Type B pancreatic cell (in vitro differentiated cells): ENCODE results near the gene DNAH10. TPM values are rescaled to one million over a fixed set of nuclear protein-coding genes. Genes with fewer than 3 reads are reported as not detected.

Source experiments
- DNase-seq: peaks from one replicate; pipeline ENCODE4 v3.0.0; 2021; ENCODE audit warnings: mixed read lengths; ENCODE audit not compliant: unreplicated experiment; ENCODE audit errors: extremely low spot score
- H3K27ac Mint-ChIP-seq: 2 replicates; pipeline ENCODE4 v1.8.0; 2021; ENCODE audit warnings: mild to moderate bottlenecking, mixed read lengths
- H3K27me3 Mint-ChIP-seq: 2 replicates; pipeline ENCODE4 v1.8.0; 2021; ENCODE audit warnings: mixed read lengths
- H3K36me3 Mint-ChIP-seq: 2 replicates; pipeline ENCODE4 v1.8.0; 2021; ENCODE audit warnings: mixed read lengths
- H3K4me1 Mint-ChIP-seq: one replicate; pipeline ENCODE4 v1.8.0; 2021; ENCODE audit warnings: mixed read lengths; ENCODE audit not compliant: unreplicated experiment
- H3K4me3 Mint-ChIP-seq: 2 replicates; pipeline ENCODE4 v1.8.0; 2021; ENCODE audit warnings: mild to moderate bottlenecking, mixed read lengths
- H3K9me3 Mint-ChIP-seq: 2 replicates; pipeline ENCODE4 v1.8.0; 2021; ENCODE audit warnings: mixed read lengths
- total RNA-seq: library from RNA; stranded (reverse); gene quantifications from 2 replicates; pipeline ENCODE4 v1.2.1, GENCODE V29; 2021; ENCODE audit warnings: low replicate concordance
- TF ChIP-seq, protein P1 (sequence below): fragments of 200-600 bp; sonication (generic); conservative IDR thresholded peaks from 2 replicates; pipeline ENCODE4 v1.5.0; 2021; ENCODE audit warnings: antibody characterized with exemption, mild to moderate bottlenecking

Gene DNAH10
- total RNA-seq, 1 donor from 2014 or later, result 0.56 TPM

DNA sequence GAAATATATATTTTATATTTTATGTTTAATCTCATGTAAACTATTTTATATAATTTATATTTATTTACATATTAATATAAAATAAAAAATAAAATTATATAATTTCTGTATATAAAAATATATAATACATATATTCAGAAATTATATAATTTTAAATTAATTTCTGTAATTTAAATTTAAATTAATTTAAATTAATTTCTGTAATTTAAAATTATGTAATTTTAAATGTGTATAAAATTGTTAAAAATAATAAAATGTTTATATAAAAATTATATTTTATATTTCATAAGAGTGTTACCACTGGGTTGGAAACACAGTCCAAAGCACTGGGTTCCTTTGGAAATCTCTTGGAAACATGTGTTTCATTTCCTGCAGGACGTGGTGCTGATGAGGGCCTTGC lies 94.6 kb downstream of the DNAH10 start:
- no peak overlapping the region for H3K4me3 Mint-ChIP-seq
- no peak for DNase-seq
- no peaks in the 10 kb centered on the region for H3K9me3 Mint-ChIP-seq
- H3K36me3 Mint-ChIP-seq, result no peaks in the 10 kb centered on the region
- H3K27ac Mint-ChIP-seq, result no peak overlapping the region
- no peaks in the 10 kb centered on the region for H3K4me1 Mint-ChIP-seq
- H3K27me3 Mint-ChIP-seq, result peaks cover 9% of the 10 kb centered on the region
- TF ChIP-seq, protein P1, sequence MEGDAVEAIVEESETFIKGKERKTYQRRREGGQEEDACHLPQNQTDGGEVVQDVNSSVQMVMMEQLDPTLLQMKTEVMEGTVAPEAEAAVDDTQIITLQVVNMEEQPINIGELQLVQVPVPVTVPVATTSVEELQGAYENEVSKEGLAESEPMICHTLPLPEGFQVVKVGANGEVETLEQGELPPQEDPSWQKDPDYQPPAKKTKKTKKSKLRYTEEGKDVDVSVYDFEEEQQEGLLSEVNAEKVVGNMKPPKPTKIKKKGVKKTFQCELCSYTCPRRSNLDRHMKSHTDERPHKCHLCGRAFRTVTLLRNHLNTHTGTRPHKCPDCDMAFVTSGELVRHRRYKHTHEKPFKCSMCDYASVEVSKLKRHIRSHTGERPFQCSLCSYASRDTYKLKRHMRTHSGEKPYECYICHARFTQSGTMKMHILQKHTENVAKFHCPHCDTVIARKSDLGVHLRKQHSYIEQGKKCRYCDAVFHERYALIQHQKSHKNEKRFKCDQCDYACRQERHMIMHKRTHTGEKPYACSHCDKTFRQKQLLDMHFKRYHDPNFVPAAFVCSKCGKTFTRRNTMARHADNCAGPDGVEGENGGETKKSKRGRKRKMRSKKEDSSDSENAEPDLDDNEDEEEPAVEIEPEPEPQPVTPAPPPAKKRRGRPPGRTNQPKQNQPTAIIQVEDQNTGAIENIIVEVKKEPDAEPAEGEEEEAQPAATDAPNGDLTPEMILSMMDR, result no peak

DNA sequence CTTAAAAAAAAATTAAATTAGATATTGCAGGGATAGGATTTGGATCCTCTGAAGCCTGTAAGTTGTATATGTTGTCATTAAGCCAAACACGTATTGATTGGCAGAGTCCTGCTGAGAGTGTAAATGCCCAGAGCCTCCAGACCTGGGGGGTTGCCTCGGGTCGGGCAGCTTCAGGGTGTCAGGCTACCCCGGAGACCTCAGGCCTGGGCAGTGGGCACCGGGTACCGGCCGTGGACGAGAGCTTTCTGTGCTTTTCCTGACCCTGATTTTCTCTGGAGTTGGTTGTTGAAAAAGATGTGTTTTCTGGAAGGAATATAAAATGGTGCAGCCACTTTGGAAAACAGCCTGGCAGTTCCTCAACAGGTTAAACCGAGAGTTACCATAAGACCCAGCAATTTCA lies 96.1 kb downstream of the DNAH10 start:
- Mint-ChIP-seq H3K36me3 (no peaks in the 10 kb centered on the region), H3K27me3 (peaks cover 6% of the 10 kb centered on the region), H3K27ac (no peak overlapping the region), H3K4me3 (no peak overlapping the region), H3K9me3 (no peaks in the 10 kb centered on the region), H3K4me1 (no peaks in the 10 kb centered on the region)
- no peak for DNase-seq
- TF ChIP-seq, protein P1, result no peak

DNA sequence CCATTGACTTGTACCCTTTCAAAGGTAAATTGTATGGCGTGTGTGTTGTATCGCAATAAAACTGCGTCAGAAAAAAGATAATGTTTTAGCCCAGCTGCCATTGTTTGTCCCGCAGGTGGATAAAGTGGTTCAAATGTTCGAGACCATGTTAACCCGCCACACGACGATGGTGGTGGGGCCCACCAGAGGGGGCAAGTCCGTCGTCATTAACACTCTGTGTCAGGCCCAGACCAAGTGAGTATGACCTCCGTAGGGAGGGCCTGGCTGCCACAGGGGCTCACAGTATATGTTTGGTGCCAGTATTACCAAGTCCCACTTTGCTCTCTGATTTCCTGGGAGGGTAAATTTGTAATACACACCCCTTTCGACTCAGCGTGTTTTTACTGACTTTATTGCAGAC lies 96.9 kb downstream of the DNAH10 start:
- H3K36me3 Mint-ChIP-seq, result no peaks in the 10 kb centered on the region
- DNase-seq, result no peak
- TF ChIP-seq, protein P1, result no peak
- H3K9me3 Mint-ChIP-seq, result no peaks in the 10 kb centered on the region
- no peaks in the 10 kb centered on the region for H3K4me1 Mint-ChIP-seq
- peaks cover 2% of the 10 kb centered on the region for H3K27me3 Mint-ChIP-seq
- no peak overlapping the region for H3K4me3 Mint-ChIP-seq
- no peak overlapping the region for H3K27ac Mint-ChIP-seq

DNA sequence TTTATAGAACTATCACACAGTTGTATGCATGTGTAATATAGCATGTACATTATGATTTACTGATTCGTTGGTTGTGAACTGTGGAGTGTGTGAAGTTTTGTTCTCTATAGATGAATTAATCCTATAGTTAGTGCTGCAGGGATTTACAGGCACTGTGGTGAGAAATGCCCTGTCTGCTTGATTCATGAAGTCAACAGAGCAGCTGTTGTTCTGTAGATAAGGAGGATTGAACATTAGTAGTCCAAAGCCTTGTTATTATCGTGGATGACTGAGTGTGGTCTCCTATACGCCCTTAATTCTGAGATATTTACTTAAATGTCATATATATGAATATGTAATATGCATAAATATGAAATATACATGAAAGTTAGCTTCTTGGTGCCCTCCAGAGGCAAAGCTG lies 98.3 kb downstream of the DNAH10 start:
- TF ChIP-seq, protein P1, result no peak
- DNase-seq, result no peak
- Mint-ChIP-seq H3K4me3 (no peak overlapping the region), H3K9me3 (no peaks in the 10 kb centered on the region), H3K27me3 (peaks cover 4% of the 10 kb centered on the region), H3K4me1 (no peaks in the 10 kb centered on the region), H3K27ac (no peak overlapping the region), H3K36me3 (no peaks in the 10 kb centered on the region)

DNA sequence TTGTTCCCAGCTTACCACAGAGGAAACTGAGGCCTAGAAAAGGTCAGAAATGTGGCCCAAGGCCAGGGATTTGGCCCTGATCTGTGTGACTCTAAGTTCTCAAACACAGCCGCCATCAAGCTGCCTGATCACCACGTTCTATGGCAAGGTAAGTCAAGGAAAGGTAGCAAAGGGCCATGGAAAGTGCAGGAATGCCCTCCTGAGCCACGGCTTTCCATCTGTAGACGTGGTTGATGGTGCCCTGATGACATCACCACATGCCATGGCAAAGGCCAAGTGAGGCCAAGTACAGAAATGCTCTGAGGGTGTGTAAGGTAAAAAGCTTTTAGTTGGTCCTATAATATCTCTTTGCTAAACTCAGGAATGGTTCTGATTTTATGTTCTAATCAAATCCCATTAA lies 99.3 kb downstream of the DNAH10 start:
- no peaks in the 10 kb centered on the region for H3K9me3 Mint-ChIP-seq
- DNase-seq, result no peak
- H3K27ac Mint-ChIP-seq, result no peak overlapping the region
- TF ChIP-seq, protein P1, result no peak
- no peak overlapping the region for H3K4me3 Mint-ChIP-seq
- H3K4me1 Mint-ChIP-seq, result no peaks in the 10 kb centered on the region
- H3K27me3 Mint-ChIP-seq, result peaks cover 5% of the 10 kb centered on the region
- H3K36me3 Mint-ChIP-seq, result no peaks in the 10 kb centered on the region

DNA sequence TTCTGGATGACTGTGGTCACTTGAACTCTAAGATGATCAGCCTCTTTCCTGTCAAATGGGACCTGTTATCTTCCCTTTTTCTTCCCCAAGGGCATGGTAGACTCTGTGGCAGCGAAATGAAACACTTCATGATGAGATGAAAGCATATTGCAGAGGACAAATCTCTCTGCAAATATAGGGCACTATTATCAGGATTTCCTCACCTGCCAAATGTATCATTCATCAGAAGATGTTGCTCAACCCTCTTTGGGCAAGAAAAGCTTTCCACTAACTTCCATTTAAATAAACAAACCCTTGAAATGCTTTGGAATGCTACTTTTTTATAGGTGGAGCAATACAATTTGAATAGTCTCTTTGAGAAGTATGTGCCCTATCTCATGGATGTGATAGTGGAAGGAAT lies 105.0 kb downstream of the DNAH10 start:
- Mint-ChIP-seq H3K27ac (no peak overlapping the region), H3K36me3 (no peaks in the 10 kb centered on the region), H3K9me3 (no peaks in the 10 kb centered on the region), H3K4me3 (no peak overlapping the region), H3K27me3 (peaks cover 40% of the 10 kb centered on the region), H3K4me1 (no peaks in the 10 kb centered on the region)
- TF ChIP-seq, protein P1, result no peak
- no peak for DNase-seq
